Measurements from ENCODE around the gene RAD51B.
"Not testable (repeated sequence)": the region's sequence is repeated elsewhere in the genome, so short reads cannot be mapped to it uniquely, and the experiment has no call there.

Gene RAD51B

DNA sequence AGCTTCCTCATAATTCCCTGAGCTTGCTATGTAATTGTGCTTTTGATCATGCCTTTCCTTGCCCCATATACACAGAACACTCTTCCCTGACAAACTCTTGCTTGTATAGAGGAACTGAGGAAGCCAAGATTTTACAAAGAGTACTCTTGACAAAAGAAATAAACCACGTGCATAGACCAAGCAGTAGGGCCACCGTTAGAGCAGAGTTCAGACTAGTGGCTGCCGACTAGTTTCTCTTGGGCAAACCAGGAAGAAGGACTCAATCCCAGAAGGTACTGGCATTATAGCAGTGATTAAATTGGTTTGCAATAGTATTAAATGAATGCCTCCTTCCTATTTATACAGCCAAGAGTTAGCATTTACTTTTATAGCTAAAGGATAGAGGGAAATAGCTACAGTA is 146.1 kb downstream of the RAD51B start:
- TF ChIP-seq POLR2A (IDR thresholded peaks at IDR 0.05; ENCODE audit: low read depth, low read length) (no peak), POLR2AphosphoS5 (IDR thresholded peaks at IDR 0.05; ENCODE audit: low read depth, low read length) (no peak), PAX5 (IDR thresholded peaks at IDR 0.05; ENCODE audit: insufficient read depth, low read length, severe bottlenecking) (no peak), SPI1 (IDR thresholded peaks at IDR 0.05; ENCODE audit: low read depth, low read length) (no peak), TAF1 (IDR thresholded peaks at IDR 0.05; ENCODE audit: low read depth, low read length) (no peak), POU2F2 (IDR thresholded peaks at IDR 0.05; ENCODE audit: low read depth, low read length) (no peak)
- FAIRE-seq (no peak), DNase-seq (ENCODE audit: insufficient read length, low spot score) (no peak)

- no peak for TF ChIP-seq PAX5 (IDR thresholded peaks at IDR 0.05; ENCODE audit: insufficient read depth, low read length, severe bottlenecking)
- TF ChIP-seq POLR2AphosphoS5 (IDR thresholded peaks at IDR 0.05; ENCODE audit: low read depth, low read length): no peak
- no peak for TF ChIP-seq TAF1 (IDR thresholded peaks at IDR 0.05; ENCODE audit: low read depth, low read length)
- no peak for TF ChIP-seq POLR2A (IDR thresholded peaks at IDR 0.05; ENCODE audit: low read depth, low read length)
- TF ChIP-seq SPI1 (IDR thresholded peaks at IDR 0.05; ENCODE audit: low read depth, low read length): no peak
- TF ChIP-seq POU2F2 (IDR thresholded peaks at IDR 0.05; ENCODE audit: low read depth, low read length): no peak
- FAIRE-seq: no peak
- no peak for DNase-seq (ENCODE audit: insufficient read length, low spot score)
Measured at GRCh38 chr14:67967206-67967605, 147.6 kb downstream of the RAD51B start.

- not testable (repeated sequence) for DNase-seq (ENCODE audit: insufficient read length, low spot score); FAIRE-seq
Measured at GRCh38 chr14:67967970-67968369, 148.4 kb downstream of the RAD51B start.

DNA sequence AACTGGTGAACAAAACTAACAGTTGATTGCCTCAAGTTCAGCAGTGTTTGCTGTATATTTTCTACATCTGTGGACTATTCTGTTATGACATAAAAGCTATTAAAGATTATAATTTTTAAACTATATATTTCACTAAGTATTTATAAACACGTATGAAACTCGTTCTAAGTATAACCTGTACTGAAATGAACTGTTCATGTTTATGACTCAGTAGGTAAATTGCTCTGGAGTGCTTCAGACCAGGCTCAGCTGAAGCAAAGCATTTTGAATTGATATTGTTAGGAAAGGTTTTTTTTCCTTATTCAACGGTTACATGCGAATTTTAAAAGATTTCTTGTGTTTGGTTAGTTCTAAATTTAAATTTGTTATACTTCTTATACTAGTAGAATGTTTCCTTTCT is 151.3 kb downstream of the RAD51B start:
- TF ChIP-seq SPI1 (IDR thresholded peaks at IDR 0.05; ENCODE audit: low read depth, low read length) (no peak), POLR2A (IDR thresholded peaks at IDR 0.05; ENCODE audit: low read depth, low read length) (no peak), POU2F2 (IDR thresholded peaks at IDR 0.05; ENCODE audit: low read depth, low read length) (no peak), POLR2AphosphoS5 (IDR thresholded peaks at IDR 0.05; ENCODE audit: low read depth, low read length) (no peak), PAX5 (IDR thresholded peaks at IDR 0.05; ENCODE audit: insufficient read depth, low read length, severe bottlenecking) (no peak), TAF1 (IDR thresholded peaks at IDR 0.05; ENCODE audit: low read depth, low read length) (no peak)
- no peak for FAIRE-seq
- DNase-seq (ENCODE audit: insufficient read length, low spot score): no peak

- FAIRE-seq (no peak), DNase-seq (ENCODE audit: insufficient read length, low spot score) (no peak)
- TF ChIP-seq SPI1 (IDR thresholded peaks at IDR 0.05; ENCODE audit: low read depth, low read length) (no peak), POLR2A (IDR thresholded peaks at IDR 0.05; ENCODE audit: low read depth, low read length) (no peak), PAX5 (IDR thresholded peaks at IDR 0.05; ENCODE audit: insufficient read depth, low read length, severe bottlenecking) (no peak), TAF1 (IDR thresholded peaks at IDR 0.05; ENCODE audit: low read depth, low read length) (no peak)
Measured at GRCh38 chr14:67971627-67972625, 152.3 kb downstream of the RAD51B start.

DNA sequence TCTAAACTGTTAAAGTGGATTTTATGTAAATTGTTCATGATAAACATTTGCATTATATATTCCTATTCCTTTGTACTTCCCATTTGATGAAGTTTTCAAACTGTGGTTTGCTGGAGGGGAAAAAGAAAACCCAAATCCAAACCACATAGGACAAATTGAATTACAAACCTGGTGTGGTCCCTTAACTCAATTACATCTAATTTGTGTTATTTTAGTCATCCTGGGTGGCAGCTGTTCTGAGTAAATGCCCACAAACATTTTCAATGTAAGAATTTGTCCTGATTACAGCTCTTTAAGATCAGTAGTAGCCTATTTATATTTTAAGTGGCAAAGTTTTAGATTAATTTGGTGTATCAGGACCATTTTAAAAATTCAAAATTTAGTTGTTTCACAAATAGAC is 153.9 kb downstream of the RAD51B start:
- no peak for DNase-seq (ENCODE audit: insufficient read length, low spot score)
- no peak for FAIRE-seq
- TF ChIP-seq SPI1 (IDR thresholded peaks at IDR 0.05; ENCODE audit: low read depth, low read length) (no peak), PAX5 (IDR thresholded peaks at IDR 0.05; ENCODE audit: insufficient read depth, low read length, severe bottlenecking) (no peak), TAF1 (IDR thresholded peaks at IDR 0.05; ENCODE audit: low read depth, low read length) (no peak), POLR2A (IDR thresholded peaks at IDR 0.05; ENCODE audit: low read depth, low read length) (no peak), POLR2AphosphoS5 (IDR thresholded peaks at IDR 0.05; ENCODE audit: low read depth, low read length) (no peak), POU2F2 (IDR thresholded peaks at IDR 0.05; ENCODE audit: low read depth, low read length) (no peak)

GRCh38 chr14:67975470-67975869 is 155.9 kb downstream of the RAD51B start:
- DNase-seq (ENCODE audit: insufficient read length, low spot score): no peak
- no peak for FAIRE-seq

DNA sequence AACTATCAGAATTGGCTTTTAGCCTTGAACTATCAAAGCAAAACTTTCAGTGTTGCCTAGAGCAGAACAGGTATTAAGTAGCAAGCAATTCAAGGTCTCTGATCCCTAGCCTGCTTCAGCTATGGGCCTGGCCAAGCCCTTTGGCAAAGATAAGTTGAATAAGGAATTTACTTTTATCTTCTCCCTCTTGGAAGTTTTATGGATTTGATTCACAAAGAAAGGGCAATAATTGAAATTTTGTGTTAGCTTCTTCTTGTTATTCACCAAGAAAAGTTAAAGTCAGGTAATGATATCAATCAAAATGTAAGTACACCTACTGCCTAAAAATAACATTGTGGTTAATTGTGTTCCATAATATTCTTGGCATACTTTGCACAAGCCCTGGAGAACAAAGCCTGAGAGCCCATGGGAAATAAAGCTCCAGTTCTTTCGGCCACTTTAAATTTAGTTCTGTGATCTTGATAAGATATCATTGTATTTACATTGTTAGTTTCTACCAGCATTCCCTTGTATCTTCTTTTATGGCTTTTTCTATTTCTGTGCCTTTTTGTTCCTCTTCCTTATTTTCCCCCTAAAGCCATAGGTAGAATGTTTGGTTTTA is 158.0 kb downstream of the RAD51B start:
- TF ChIP-seq POLR2A (IDR thresholded peaks at IDR 0.05; ENCODE audit: low read depth, low read length): no peak
- no peak for TF ChIP-seq TAF1 (IDR thresholded peaks at IDR 0.05; ENCODE audit: low read depth, low read length)
- no peak for TF ChIP-seq SPI1 (IDR thresholded peaks at IDR 0.05; ENCODE audit: low read depth, low read length)
- DNase-seq (ENCODE audit: insufficient read length, low spot score): no peak
- FAIRE-seq: no peak

More at GRCh38 chr14:67975470-67975869, 155.9 kb downstream of the RAD51B start:
- TF ChIP-seq SPI1 (IDR thresholded peaks at IDR 0.05; ENCODE audit: low read depth, low read length) (no peak), TAF1 (IDR thresholded peaks at IDR 0.05; ENCODE audit: low read depth, low read length) (no peak), PAX5 (IDR thresholded peaks at IDR 0.05; ENCODE audit: insufficient read depth, low read length, severe bottlenecking) (no peak), POU2F2 (IDR thresholded peaks at IDR 0.05; ENCODE audit: low read depth, low read length) (no peak), POLR2AphosphoS5 (IDR thresholded peaks at IDR 0.05; ENCODE audit: low read depth, low read length) (no peak), POLR2A (IDR thresholded peaks at IDR 0.05; ENCODE audit: low read depth, low read length) (no peak)

GRCh38 chr14:67978749-67979148 is 159.2 kb downstream of the RAD51B start:
- no peak for TF ChIP-seq POLR2A (IDR thresholded peaks at IDR 0.05; ENCODE audit: low read depth, low read length)
- TF ChIP-seq TAF1 (IDR thresholded peaks at IDR 0.05; ENCODE audit: low read depth, low read length): no peak
- TF ChIP-seq SPI1 (IDR thresholded peaks at IDR 0.05; ENCODE audit: low read depth, low read length): no peak
- TF ChIP-seq POU2F2 (IDR thresholded peaks at IDR 0.05; ENCODE audit: low read depth, low read length): no peak
- TF ChIP-seq POLR2AphosphoS5 (IDR thresholded peaks at IDR 0.05; ENCODE audit: low read depth, low read length): no peak
- TF ChIP-seq PAX5 (IDR thresholded peaks at IDR 0.05; ENCODE audit: insufficient read depth, low read length, severe bottlenecking): no peak
- no peak for FAIRE-seq
- no peak for DNase-seq (ENCODE audit: insufficient read length, low spot score)

All from GM12891 (cell line).